ENCODE data around the gene RAB36. TPM values are rescaled to one million over a fixed set of nuclear protein-coding genes. Genes with fewer than 3 reads are reported as not detected.

The RAB36 gene
- total and polyA plus RNA-seq, 12 donors: 4.0 to 13.0 (median 7.2) TPM

- H3K4me1 ChIP-seq (replicated peaks in 1 of 2): peaks cover 0 to 16% of the 10 kb centered on the region in 2 donors
- intact Hi-C loops (cut with DNase I): no loop called here
These were observed 47.3 kb downstream of the RAB36 start for GRCh38 chr22:23192558-23192957.

GRCh38 chr22:23193196-23193827 is 48.0 kb downstream of the RAB36 start:
- H3K27me3 ChIP-seq: no peaks in the 10 kb centered on the region
- no peak for DNase-seq
- no peak for TF ChIP-seq POLR2A (IDR thresholded peaks at IDR 0.05)
- no peak for TF ChIP-seq CTCF (IDR thresholded peaks at IDR 0.05)
- H3K36me3 ChIP-seq (replicated peaks in 1 of 2): no peaks in the 10 kb centered on the region
- no peak overlapping the region for H3K4me3 ChIP-seq
- intact Hi-C loops (cut with DNase I): no loop called here
- peaks cover 0 to 8% of the 10 kb centered on the region in 2 donors for H3K4me1 ChIP-seq (replicated peaks in 1 of 2)
- H3K27ac ChIP-seq: no peak overlapping the region
- no peaks in the 10 kb centered on the region for H3K9me3 ChIP-seq (replicated peaks in 1 of 3)
- WGBS, 4 donors: 92 to 97% (median 93%) methylated on average over 5 of the region's 5 CpGs

More at GRCh38 chr22:23192558-23192957, 47.3 kb downstream of the RAB36 start:
- TF ChIP-seq CTCF (IDR thresholded peaks at IDR 0.05) (no peak), POLR2A (IDR thresholded peaks at IDR 0.05) (no peak)
- 94 to 100% (median 97%) methylated on average over 4 of the region's 4 CpGs for WGBS, 4 donors
- Histone ChIP-seq H3K9me3 (replicated peaks in 1 of 3) (no peaks in the 10 kb centered on the region), H3K4me3 (no peak overlapping the region), H3K27me3 (no peaks in the 10 kb centered on the region), H3K36me3 (replicated peaks in 1 of 2) (no peaks in the 10 kb centered on the region), H3K27ac (no peak overlapping the region)
- no peak for DNase-seq

GRCh38 chr22:23193882-23194281 is 48.6 kb downstream of the RAB36 start:
- no peak for DNase-seq
- Histone ChIP-seq H3K27ac (no peak overlapping the region), H3K27me3 (no peaks in the 10 kb centered on the region), H3K4me3 (no peak overlapping the region), H3K36me3 (replicated peaks in 1 of 2) (no peaks in the 10 kb centered on the region), H3K4me1 (replicated peaks in 1 of 2) (peaks cover 0 to 8% of the 10 kb centered on the region in 2 donors), H3K9me3 (replicated peaks in 1 of 3) (no peaks in the 10 kb centered on the region)
- intact Hi-C loops (cut with DNase I): no loop called here
- 69 to 80% (median 78%) methylated on average over 3 to 5 of the region's 5 CpGs for WGBS, 4 donors
- TF ChIP-seq CTCF (IDR thresholded peaks at IDR 0.05): no peak
- TF ChIP-seq POLR2A (IDR thresholded peaks at IDR 0.05): no peak

- Histone ChIP-seq H3K9me3 (replicated peaks in 1 of 3) (no peaks in the 10 kb centered on the region), H3K36me3 (replicated peaks in 1 of 2) (no peaks in the 10 kb centered on the region), H3K4me1 (replicated peaks in 1 of 2) (peaks cover 8 to 29% of the 10 kb centered on the region in 2 donors), H3K4me3 (no peak overlapping the region), H3K27me3 (no peaks in the 10 kb centered on the region), H3K27ac (no peak overlapping the region)
- DNase-seq: no peak
- no peak for TF ChIP-seq POLR2A (IDR thresholded peaks at IDR 0.05)
- no peak for TF ChIP-seq CTCF (IDR thresholded peaks at IDR 0.05)
- intact Hi-C loops (cut with DNase I): no loop called here
- 82 to 93% (median 91%) methylated on average over 11 of the region's 11 CpGs for WGBS, 4 donors
These were observed 50.9 kb downstream of the RAB36 start for GRCh38 chr22:23196165-23196564.

Measured in adrenal gland (tissue), 12 donors.